MM.1S (cell line): ENCODE results near the gene TELO2.

ENCODE experiments used
- CTCF ChIP-seq: fragments of 300-600 bp; sonication (generic); IDR thresholded peaks from 2 replicates; pipeline ENCODE4 v1.5.1; 2016; ENCODE audit warnings: antibody characterized with exemption, low read length, mixed read lengths
- EZH2 ChIP-seq: fragments of 300-600 bp; sonication (generic); optimal IDR thresholded peaks from 2 replicates; pipeline ENCODE3; 2017; ENCODE audit warnings: low read depth, mild to moderate bottlenecking, antibody characterized with exemption, low read length, mixed read lengths
- EZH2phosphoT487 ChIP-seq: fragments of 300-600 bp; sonication (generic); IDR thresholded peaks from 2 replicates; pipeline ENCODE4 v1.6.1; 2018; ENCODE audit warnings: antibody characterized with exemption, low read length

- TF ChIP-seq CTCF (no peak), EZH2 (no peak), EZH2phosphoT487 (no peak)
These were observed 39.1 kb downstream of the TELO2 start for GRCh38 chr16:1532081-1532760.
